Body of pancreas (tissue), 4 donors: ENCODE results near the gene OTOG. TPM values are rescaled to one million over a fixed set of nuclear protein-coding genes. Genes with fewer than 3 reads are reported as not detected.

Experiments used
- ATAC-seq: fragments of 150-250 bp; one replicate; pipeline ENCODE4 v1.9.1; 2016
- DNase-seq, 4 donors: peaks; one replicate each; pipeline ENCODE4 v3.0.0-alpha.2; 2019
- H3K27ac ChIP-seq, 4 donors: fragments of 200-600 bp; sonication (generic); 1 replicate in 3 of 4; 2 replicates in 1 of 4; pipeline versions ENCODE4 v1.5.1 to v1.6.1; 2016 to 2019; ENCODE audit warnings: mild to moderate bottlenecking in 1 of 4, mixed read lengths in 1 of 4, moderate library complexity in 1 of 4
- H3K27me3 ChIP-seq, 2 donors: fragments of 200-600 bp; sonication (generic); one replicate each; pipeline ENCODE4 v1.6.0; 2016; ENCODE audit warnings: mild to moderate bottlenecking in 1 of 2
- H3K36me3 ChIP-seq, 2 donors: fragments of 200-600 bp; sonication (generic); replicated peaks in 1 of 2; 2 replicates each; pipeline ENCODE4 v1.5.1; 2016; ENCODE audit warnings: low read depth in 2 of 2; ENCODE audit not compliant: insufficient read depth in 1 of 2
- H3K4me1 ChIP-seq: fragments of 200-600 bp; sonication (generic); one replicate; pipeline ENCODE4 v1.6.0; 2016
- H3K4me3 ChIP-seq, 2 donors: fragments of 200-600 bp; sonication (generic); 1 replicate in 1 of 2; 2 replicates in 1 of 2; pipeline ENCODE4 v1.5.1; 2016 to 2019
- H3K9me3 ChIP-seq, 3 donors: fragments of 200-600 bp; sonication (generic); 1 replicate in 2 of 3; 2 replicates in 1 of 3; pipeline ENCODE4 v1.5.1; 2016
- CTCF ChIP-seq, 7 experiments: fragments of 450-650 bp in 4 of 7; fragments of 200-600 bp in 3 of 7; sonication (generic) in 3 of 7; IDR thresholded peaks; one replicate each; pipeline ENCODE4 v1.5.1; 2016 to 2019; ENCODE audit warnings: antibody characterized with exemption in 7 of 7
- POLR2A ChIP-seq, 3 donors: fragments of 450-650 bp; IDR thresholded peaks; one replicate each; pipeline ENCODE4 v1.6.1; 2016; ENCODE audit warnings: antibody characterized with exemption in 3 of 3, mild to moderate bottlenecking in 2 of 3
- WGBS, 2 donors: methylation state at CpG; one replicate each; pipeline ENCODE4 v1.1.5; 2017; 5-methylcytosine and 5-hydroxymethylcytosine counted together
- intact Hi-C: fragments of 100-400 bp; cut with DNase I; formaldehyde crosslinking; loops from one replicate; pipeline ENCODE4 v1.15.1; 2023
- total RNA-seq, 2 donors: library from RNA; depleted of rRNA; stranded (reverse); fragments of >200 nt; gene quantifications; one replicate each; pipeline ENCODE4 v1.1.0, GENCODE V29; 2016

The OTOG gene
- total RNA-seq, 2 donors from 2014 or later = not detected

- Histone ChIP-seq H3K36me3 (no peaks in the 10 kb centered on the region), H3K4me1 (no peaks in the 10 kb centered on the region), H3K9me3 (no peaks in the 10 kb centered on the region), H3K27me3 (no peaks in the 10 kb centered on the region), H3K4me3 (no peak overlapping the region), H3K27ac (no peak overlapping the region)
- ATAC-seq (no peak), DNase-seq (no peak)
- 45 to 59% methylated on average over 6 to 7 of the region's 7 CpGs for WGBS, 2 donors
- intact Hi-C loops = loop anchor here (10.0 kb wide), 1 partner anchor 364 kb away; no protein-coding TSS in a partner anchor
- TF ChIP-seq CTCF (IDR thresholded peaks at IDR 0.05) (no peak), POLR2A (IDR thresholded peaks at IDR 0.05) (no peak)
Measured at GRCh38 chr11:17601256-17601671, 54.2 kb downstream of the OTOG start.

- no peak for TF ChIP-seq POLR2A (IDR thresholded peaks at IDR 0.05)
- no peak for TF ChIP-seq CTCF (IDR thresholded peaks at IDR 0.05)
- no peak for ATAC-seq
- DNase-seq = no peak
- 42 to 48% methylated on average over 4 of the region's 4 CpGs for WGBS, 2 donors
- H3K4me1 ChIP-seq = no peaks in the 10 kb centered on the region
- no peaks in the 10 kb centered on the region for H3K9me3 ChIP-seq
- no peak overlapping the region for H3K27ac ChIP-seq
- no peak overlapping the region for H3K4me3 ChIP-seq
- H3K27me3 ChIP-seq = no peaks in the 10 kb centered on the region
- no peaks in the 10 kb centered on the region for H3K36me3 ChIP-seq
- intact Hi-C loops = loop anchor here (10.0 kb wide), 1 partner anchor 363 kb away; no protein-coding TSS in a partner anchor
Measured at GRCh38 chr11:17601676-17602075, 54.6 kb downstream of the OTOG start.

GRCh38 chr11:17602105-17603001 lies 55.3 kb downstream of the OTOG start:
- Histone ChIP-seq H3K4me1 (no peaks in the 10 kb centered on the region), H3K36me3 (no peaks in the 10 kb centered on the region), H3K4me3 (no peak overlapping the region), H3K27ac (no peak overlapping the region), H3K27me3 (no peaks in the 10 kb centered on the region), H3K9me3 (no peaks in the 10 kb centered on the region)
- ATAC-seq (no peak), DNase-seq (no peak)
- 74% methylated on average over 7 to 9 of the region's 11 CpGs for whole genome bisulfite sequencing, 2 donors
- intact Hi-C loops = loop anchor here (10.0 kb wide), 1 partner anchor 362 kb away; no protein-coding TSS in a partner anchor
- no peak for TF ChIP-seq CTCF (IDR thresholded peaks at IDR 0.05)
- TF ChIP-seq POLR2A (IDR thresholded peaks at IDR 0.05) = no peak

- no peaks in the 10 kb centered on the region for H3K27me3 ChIP-seq
- intact Hi-C loops = loop anchor here (10.0 kb wide), 1 partner anchor 362 kb away; no protein-coding TSS in a partner anchor
- WGBS, 2 donors = 62 to 69% methylated on average over 10 of the region's 10 CpGs
- H3K27ac ChIP-seq = no peak overlapping the region
- H3K4me3 ChIP-seq = no peak overlapping the region
- no peaks in the 10 kb centered on the region for H3K4me1 ChIP-seq
- ATAC-seq = no peak
- no peak for TF ChIP-seq CTCF (IDR thresholded peaks at IDR 0.05)
- TF ChIP-seq POLR2A (IDR thresholded peaks at IDR 0.05) = no peak
- H3K9me3 ChIP-seq = no peaks in the 10 kb centered on the region
- H3K36me3 ChIP-seq = no peaks in the 10 kb centered on the region
- no peak for DNase-seq
Measured at GRCh38 chr11:17603056-17603825, 56.2 kb downstream of the OTOG start.
